NCI-H187 (cell line): ENCODE measurements around the gene UBE2E1.
A peak's percentile ranks its signal among the peaks of the same experiment; 100 is the strongest.

Source experiments
- DNase-seq, 2 experiments: peaks; one replicate each; lab custom pipeline; 2025; lab: John Stamatoyannopoulos, UW

Gene UBE2E1

GRCh38 chr3:23821858-23822257 is 16.1 kb downstream of the UBE2E1 start:
- no peak for DNase-seq

- DNase-seq = no peak
Observed at GRCh38 chr3:23822559-23822958, 16.8 kb downstream of the UBE2E1 start.

GRCh38 chr3:23823620-23824019 is 17.9 kb downstream of the UBE2E1 start:
- DNase-seq = no peak

- no peak for DNase-seq
Observed at GRCh38 chr3:23824699-23825444, 19.1 kb downstream of the UBE2E1 start.

- no peak for DNase-seq
Observed at GRCh38 chr3:23825802-23826201, 20.0 kb downstream of the UBE2E1 start.

- DNase-seq = no peak
Observed at GRCh38 chr3:23826382-23827064, 20.8 kb downstream of the UBE2E1 start.

- DNase-seq = no peak
Observed at GRCh38 chr3:23829242-23829934, 23.6 kb downstream of the UBE2E1 start.

- no peak for DNase-seq
Observed at GRCh38 chr3:23830869-23831484, 25.2 kb downstream of the UBE2E1 start.

- no peak for DNase-seq
Observed at GRCh38 chr3:23831517-23832394, 26.0 kb downstream of the UBE2E1 start.

- DNase-seq = no peak
Observed at GRCh38 chr3:23832523-23832922, 26.8 kb downstream of the UBE2E1 start.

GRCh38 chr3:23834082-23834870 is 28.5 kb downstream of the UBE2E1 start:
- no peak for DNase-seq

- DNase-seq = no peak
Observed at GRCh38 chr3:23835087-23835486, 29.3 kb downstream of the UBE2E1 start.

GRCh38 chr3:23835802-23836201 is 30.0 kb downstream of the UBE2E1 start:
- no peak for DNase-seq

GRCh38 chr3:23836536-23837230 is 30.9 kb downstream of the UBE2E1 start:
- no peak for DNase-seq

- DNase-seq = no peak
Observed at GRCh38 chr3:23837286-23837685, 31.5 kb downstream of the UBE2E1 start.

GRCh38 chr3:23837691-23838090 is 31.9 kb downstream of the UBE2E1 start:
- DNase-seq = no peak

GRCh38 chr3:23840521-23840920 is 34.8 kb downstream of the UBE2E1 start:
- DNase-seq = peak in 1 of 2 experiments; percentile 2

- no peak for DNase-seq
Observed at GRCh38 chr3:23843869-23844268, 38.1 kb downstream of the UBE2E1 start.

GRCh38 chr3:23845326-23846216 is 39.8 kb downstream of the UBE2E1 start:
- no peak for DNase-seq
